PC-3 (cell line): Measurements from ENCODE around the gene TMEM132D. TPM values are rescaled to one million over a fixed set of nuclear protein-coding genes. Genes with fewer than 3 reads are reported as not detected.

Source experiments
- ATAC-seq: fragments of 200-7000 bp; cut with Tn5 transposase; 2 replicates; pipeline ENCODE4 v1.9.1; 2020; ENCODE audit warnings: mild to moderate bottlenecking, moderate library complexity
- BruUV-seq: library from RNA; stranded (reverse); fragments of 400-500 nt; replicated peaks from 2 replicates; lab custom pipeline; 2021; lab: Mats Ljungman, UMichigan
- CTCF ChIA-PET: fragments of 300-600 bp; sonication (Branson Sonifier 250); formaldehyde crosslinking; loops from one replicate; lab custom pipeline; 2022; ENCODE audit warnings: antibody characterized with exemption; lab: Charles Lee
- POLR2A ChIA-PET: fragments of 300-600 bp; sonication (Branson Sonifier 250); formaldehyde crosslinking; loops from one replicate; lab custom pipeline; 2022; ENCODE audit warnings: antibody characterized with exemption; ENCODE audit not compliant: unreplicated experiment; lab: Charles Lee
- DNase-seq: peaks from one replicate; pipeline ENCODE4 v3.0.0-alpha.2; 2015
- H2AFZ ChIP-seq: fragments of 300-600 bp; sonication (generic); 2 replicates; pipeline ENCODE4 v1.6.0; 2016; ENCODE audit warnings: antibody characterized with exemption, low read length
- H3F3A ChIP-seq: fragments of 300-600 bp; sonication (generic); one replicate; pipeline ENCODE4 v1.6.0; 2017; ENCODE audit warnings: antibody characterized with exemption, low read length, control low read depth, mild to moderate bottlenecking; ENCODE audit not compliant: unreplicated experiment
- H3K27ac ChIP-seq: fragments of 300-600 bp; sonication (generic); 2 replicates; pipeline ENCODE4 v1.5.1; 2016; ENCODE audit warnings: mild to moderate bottlenecking, low read length
- H3K27me3 ChIP-seq: fragments of 300-600 bp; sonication (generic); 2 replicates; pipeline ENCODE4 v1.6.1; 2016; ENCODE audit warnings: low read length, mixed read lengths
- H3K36me3 ChIP-seq: fragments of 300-600 bp; sonication (generic); 2 replicates; pipeline ENCODE4 v1.6.1; 2016; ENCODE audit warnings: low read depth, mixed run types, low read length, mixed read lengths
- H3K4me1 ChIP-seq: fragments of 300-600 bp; sonication (generic); 2 replicates; pipeline ENCODE4 v1.5.1; 2016; ENCODE audit warnings: low read length; ENCODE audit not compliant: insufficient read depth
- H3K4me2 ChIP-seq: fragments of 300-600 bp; sonication (generic); 2 replicates; pipeline ENCODE4 v1.6.0; 2016; ENCODE audit warnings: low read length
- H3K4me3 ChIP-seq: fragments of 300-600 bp; sonication (generic); 2 replicates; pipeline ENCODE4 v1.5.1; 2016; ENCODE audit warnings: mild to moderate bottlenecking, low read length, mixed read lengths
- H3K79me2 ChIP-seq: fragments of 300-600 bp; sonication (generic); 2 replicates; pipeline ENCODE4 v1.6.1; 2017; ENCODE audit warnings: low read length, mixed read lengths
- H3K9ac ChIP-seq: fragments of 300-600 bp; sonication (generic); 2 replicates; pipeline ENCODE4 v1.6.0; 2016; ENCODE audit warnings: mild to moderate bottlenecking, low read length
- H3K9me2 ChIP-seq: fragments of 300-600 bp; sonication (generic); replicated peaks from 2 replicates; pipeline ENCODE4 v1.6.1; 2016; ENCODE audit warnings: mixed run types, low read length, mixed read lengths
- H3K9me3 ChIP-seq: fragments of 300-600 bp; sonication (generic); 2 replicates; pipeline ENCODE4 v1.6.1; 2016; ENCODE audit warnings: low read length, mixed read lengths
- H4K20me1 ChIP-seq: fragments of 300-600 bp; sonication (generic); 2 replicates; pipeline ENCODE4 v1.6.1; 2016; ENCODE audit warnings: low read length, mixed read lengths
- EZH2 ChIP-seq: fragments of 300-600 bp; sonication (generic); IDR thresholded peaks from one replicate; pipeline ENCODE4 v1.6.1; 2017; ENCODE audit warnings: antibody characterized with exemption, mild to moderate bottlenecking, low read length; ENCODE audit not compliant: unreplicated experiment
- EZH2phosphoT487 ChIP-seq: fragments of 300-600 bp; sonication (generic); IDR thresholded peaks from 2 replicates; pipeline ENCODE4 v1.6.1; 2018; ENCODE audit warnings: mild to moderate bottlenecking, antibody characterized with exemption, low read length, borderline replicate concordance
- intact Hi-C: fragments of 100-400 bp; cut with micrococcal nuclease; formaldehyde crosslinking; loops from 2 replicates; pipeline ENCODE4 v1.9.0; 2023
- total RNA-seq: library from RNA; depleted of rRNA; stranded (reverse); fragments of >200 nt; gene quantifications from 2 replicates; pipeline ENCODE4 v1.2.3, GENCODE V29; 2014
- TF ChIP-seq, protein P1 (sequence below): fragments of 300-600 bp; sonication (generic); conservative IDR thresholded peaks from 2 replicates; pipeline ENCODE4 v1.5.1; 2017; ENCODE audit warnings: antibody characterized with exemption, low read depth, mild to moderate bottlenecking, low read length

Gene TMEM132D
- total RNA-seq, 1 experiment from 2014 or later = not detected

DNA sequence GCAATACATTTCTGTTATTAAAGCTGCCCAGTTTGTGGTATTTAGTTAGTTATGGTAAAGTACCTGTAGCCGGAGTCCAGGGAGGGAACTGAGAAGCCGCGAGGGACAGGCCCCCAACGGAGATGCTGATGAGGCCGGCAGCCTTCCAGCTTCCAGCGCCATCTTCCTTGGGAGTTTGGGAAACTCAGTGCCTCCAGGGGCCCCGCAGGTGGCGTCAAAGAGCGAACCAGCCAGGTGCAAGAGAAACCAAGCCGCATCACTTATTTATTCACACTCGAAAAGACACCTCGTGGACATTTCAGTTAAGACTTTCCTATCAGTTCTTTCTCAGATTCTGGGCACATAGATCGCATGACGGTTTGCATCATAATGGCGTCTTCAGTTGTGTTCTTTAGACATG lies 833.9 kb downstream of the TMEM132D start:
- no peak overlapping the region for H3K27ac ChIP-seq
- no peaks in the 10 kb centered on the region for H4K20me1 ChIP-seq
- DNase-seq (no peak), ATAC-seq (no peak)
- intact Hi-C loops = no loop called here
- TF ChIP-seq EZH2 = no peak
- TF ChIP-seq, protein P1, sequence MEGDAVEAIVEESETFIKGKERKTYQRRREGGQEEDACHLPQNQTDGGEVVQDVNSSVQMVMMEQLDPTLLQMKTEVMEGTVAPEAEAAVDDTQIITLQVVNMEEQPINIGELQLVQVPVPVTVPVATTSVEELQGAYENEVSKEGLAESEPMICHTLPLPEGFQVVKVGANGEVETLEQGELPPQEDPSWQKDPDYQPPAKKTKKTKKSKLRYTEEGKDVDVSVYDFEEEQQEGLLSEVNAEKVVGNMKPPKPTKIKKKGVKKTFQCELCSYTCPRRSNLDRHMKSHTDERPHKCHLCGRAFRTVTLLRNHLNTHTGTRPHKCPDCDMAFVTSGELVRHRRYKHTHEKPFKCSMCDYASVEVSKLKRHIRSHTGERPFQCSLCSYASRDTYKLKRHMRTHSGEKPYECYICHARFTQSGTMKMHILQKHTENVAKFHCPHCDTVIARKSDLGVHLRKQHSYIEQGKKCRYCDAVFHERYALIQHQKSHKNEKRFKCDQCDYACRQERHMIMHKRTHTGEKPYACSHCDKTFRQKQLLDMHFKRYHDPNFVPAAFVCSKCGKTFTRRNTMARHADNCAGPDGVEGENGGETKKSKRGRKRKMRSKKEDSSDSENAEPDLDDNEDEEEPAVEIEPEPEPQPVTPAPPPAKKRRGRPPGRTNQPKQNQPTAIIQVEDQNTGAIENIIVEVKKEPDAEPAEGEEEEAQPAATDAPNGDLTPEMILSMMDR = no peak
- no peak for TF ChIP-seq EZH2phosphoT487
- H3K9me2 ChIP-seq = no peaks in the 10 kb centered on the region
- no peaks in the 10 kb centered on the region for H3K27me3 ChIP-seq
- no peak overlapping the region for H2AFZ ChIP-seq
- POLR2A ChIA-PET = no interaction called here
- no peak overlapping the region for H3K4me2 ChIP-seq
- H3F3A ChIP-seq = no peaks in the 10 kb centered on the region
- no peak overlapping the region for H3K9ac ChIP-seq
- no peak overlapping the region for H3K4me3 ChIP-seq
- no TSS peak for BruUV-seq
- no peaks in the 10 kb centered on the region for H3K36me3 ChIP-seq
- CTCF ChIA-PET = no interaction called here
- no peaks in the 10 kb centered on the region for H3K4me1 ChIP-seq
- no peaks in the 10 kb centered on the region for H3K79me2 ChIP-seq
- H3K9me3 ChIP-seq = no peaks in the 10 kb centered on the region

DNA sequence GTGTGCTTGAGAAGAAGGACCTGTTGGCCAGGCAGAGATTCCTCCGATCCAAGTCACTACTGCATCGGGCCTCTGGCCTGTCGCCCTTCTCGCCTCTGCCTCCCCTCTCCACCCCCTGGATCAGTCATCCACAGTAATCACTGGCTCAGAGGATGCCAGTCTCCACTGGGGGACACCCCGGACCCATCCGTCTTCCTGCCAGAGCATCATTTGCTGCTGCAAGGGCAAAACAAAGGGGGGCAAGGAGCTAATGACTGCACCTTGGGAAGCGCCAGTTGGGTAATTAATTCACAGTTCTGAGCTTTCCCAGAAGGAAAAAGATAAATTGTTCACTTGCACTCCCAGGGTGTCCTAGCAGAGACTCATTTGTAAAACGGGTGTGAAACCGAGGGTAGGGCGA lies 835.1 kb downstream of the TMEM132D start:
- intact Hi-C loops = no loop called here
- Histone ChIP-seq H3K4me2 (no peak overlapping the region), H3K9me3 (no peaks in the 10 kb centered on the region), H3F3A (no peaks in the 10 kb centered on the region), H3K27me3 (no peaks in the 10 kb centered on the region), H3K9ac (no peak overlapping the region), H3K36me3 (no peaks in the 10 kb centered on the region), H3K4me3 (no peak overlapping the region), H4K20me1 (no peaks in the 10 kb centered on the region), H3K27ac (no peak overlapping the region), H3K9me2 (no peaks in the 10 kb centered on the region), H3K4me1 (no peaks in the 10 kb centered on the region), H3K79me2 (no peaks in the 10 kb centered on the region), H2AFZ (no peak overlapping the region)
- no TSS peak for BruUV-seq
- ChIA-PET CTCF (no interaction called here), POLR2A (no interaction called here)
- ATAC-seq (no peak), DNase-seq (no peak)
- no peak for TF ChIP-seq EZH2
- TF ChIP-seq, protein P1 = no peak
- no peak for TF ChIP-seq EZH2phosphoT487

DNA sequence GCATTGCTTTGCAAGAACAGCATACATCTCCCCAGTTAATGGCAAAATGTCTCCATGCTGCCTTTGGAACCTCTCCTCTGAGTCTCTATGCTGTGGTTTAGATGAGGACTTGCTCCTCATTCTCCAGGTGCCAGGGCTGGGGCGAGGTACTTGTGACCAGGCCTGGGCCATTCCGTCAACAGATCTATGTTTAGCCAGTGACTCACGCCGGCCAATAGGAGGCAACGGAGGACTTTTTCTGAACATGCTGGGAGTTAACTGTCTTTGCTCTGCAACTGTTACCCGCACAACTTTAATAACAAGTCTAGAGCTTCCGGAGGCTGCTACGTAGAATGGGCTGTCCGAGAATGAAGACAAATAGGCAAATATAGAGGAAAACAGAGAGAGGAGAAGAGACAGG lies 836.3 kb downstream of the TMEM132D start:
- ATAC-seq (no peak), DNase-seq (no peak)
- 0 out of 2 replicates have a peak, but pooled peaks cover 3% of the 10 kb centered on the region for H3K9me3 ChIP-seq
- H2AFZ ChIP-seq = no peak overlapping the region
- no peak overlapping the region for H3K27ac ChIP-seq
- H3K4me3 ChIP-seq = no peak overlapping the region
- H3F3A ChIP-seq = no peaks in the 10 kb centered on the region
- no peaks in the 10 kb centered on the region for H3K79me2 ChIP-seq
- BruUV-seq = no TSS peak
- ChIA-PET POLR2A (no interaction called here), CTCF (no interaction called here)
- no peaks in the 10 kb centered on the region for H4K20me1 ChIP-seq
- intact Hi-C loops = no loop called here
- no peak overlapping the region for H3K9ac ChIP-seq
- no peaks in the 10 kb centered on the region for H3K36me3 ChIP-seq
- no peaks in the 10 kb centered on the region for H3K4me1 ChIP-seq
- H3K27me3 ChIP-seq = no peaks in the 10 kb centered on the region
- H3K4me2 ChIP-seq = no peak overlapping the region
- TF ChIP-seq EZH2 = no peak
- TF ChIP-seq, protein P1 = 0 out of 2 replicates have a peak, but pooled peaks have one; percentile 4
- TF ChIP-seq EZH2phosphoT487 = no peak
- H3K9me2 ChIP-seq = no peaks in the 10 kb centered on the region
